ENCODE measurements around the gene MDC1. TPM values are rescaled to one million over a fixed set of nuclear protein-coding genes. Genes with fewer than 3 reads are reported as not detected.
A peak's percentile ranks its signal among the peaks of the same experiment; 100 is the strongest.
"Not testable (repeated sequence)": the region's sequence is repeated elsewhere in the genome, so short reads cannot be mapped to it uniquely, and the experiment has no call there.

MDC1 gene
- total RNA-seq, 1 donor from 2014 or later: 96.6 TPM

DNA sequence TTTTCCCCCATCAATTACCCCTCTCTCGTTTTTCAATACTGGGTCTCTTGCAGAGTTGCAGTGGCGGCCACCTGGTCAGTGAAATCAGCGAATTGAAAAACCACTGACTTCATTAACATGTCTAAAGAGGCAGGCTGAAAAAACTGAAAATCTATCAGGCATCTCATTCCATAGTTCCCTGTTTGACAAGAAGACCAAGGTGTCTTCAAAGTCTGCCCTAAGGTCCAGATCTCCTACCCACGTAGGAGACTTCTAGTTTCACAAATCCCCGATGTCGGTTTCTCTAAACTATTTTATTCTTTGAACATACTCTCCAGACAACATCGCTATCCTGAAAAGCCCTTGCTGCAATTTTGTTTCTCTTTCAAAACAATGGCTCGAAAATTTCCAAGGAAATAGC is 2.3 kb upstream of the MDC1 start:
- H3K4me3 Mint-ChIP-seq (ENCODE audit: low read depth): peak overlapping the region; percentile 93
- intact Hi-C loops (cut with micrococcal nuclease): loop anchor here (5.0 kb wide), 1 partner anchor 147 kb away; the partner anchor contains the start of gene ABCF1
- H3K9me3 Mint-ChIP-seq: no peaks in the 10 kb centered on the region
- H3K4me1 Mint-ChIP-seq (ENCODE audit: low read depth): peaks cover 49% of the 10 kb centered on the region
- H3K36me3 Mint-ChIP-seq (ENCODE audit: low read depth): peaks cover 69% of the 10 kb centered on the region
- peak overlapping the region; percentile 97 for H3K27ac Mint-ChIP-seq
- H3K27me3 Mint-ChIP-seq (ENCODE audit: low read depth): no peaks in the 10 kb centered on the region
- DNase-seq (ENCODE audit: low spot score): no peak

DNA sequence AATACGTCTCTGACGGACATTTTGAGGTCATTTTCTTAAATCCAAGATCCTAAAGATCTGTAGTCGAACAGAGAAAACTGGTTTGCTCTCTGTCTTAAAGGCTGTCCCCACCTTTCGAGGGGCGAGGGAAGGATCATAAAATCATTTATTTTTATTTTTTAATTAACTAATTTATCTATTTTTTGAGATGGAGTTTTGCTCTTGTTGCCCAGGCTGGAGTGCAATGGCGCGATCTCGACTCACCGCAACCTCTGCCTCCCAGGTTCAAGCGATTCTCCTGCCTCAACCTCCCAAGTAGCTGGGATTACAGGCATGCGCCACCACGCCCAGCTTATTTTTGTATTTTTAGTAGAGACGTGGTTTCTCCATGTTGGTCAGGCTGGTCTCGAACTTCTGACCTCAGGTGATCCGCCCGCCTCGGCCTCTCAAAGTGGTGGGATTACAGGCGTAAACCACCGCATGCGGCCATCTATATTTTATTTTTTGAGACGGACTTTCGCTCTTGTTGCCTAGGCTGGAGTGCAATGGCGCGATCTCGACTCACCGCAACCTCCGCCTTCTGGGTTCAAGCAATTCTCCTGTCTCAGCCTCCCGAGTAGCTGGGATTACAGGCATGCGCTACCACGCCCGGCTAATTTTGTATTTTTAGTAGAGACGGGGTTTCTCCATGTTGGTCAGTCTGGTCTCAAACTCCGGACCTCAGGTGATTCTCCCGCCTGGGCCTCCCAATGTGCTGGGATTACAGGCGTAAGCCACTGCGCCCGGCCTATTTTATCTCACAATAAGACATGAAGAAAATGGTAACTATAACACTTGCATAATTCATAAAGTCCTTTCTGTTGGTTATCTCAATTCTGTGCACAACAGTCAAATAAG is 1.0 kb upstream of the MDC1 start:
- Mint-ChIP-seq H3K36me3 (ENCODE audit: low read depth) (peaks cover 68% of the 10 kb centered on the region), H3K27ac (peak overlapping the region; percentile 95), H3K4me1 (ENCODE audit: low read depth) (peaks cover 42% of the 10 kb centered on the region), H3K4me3 (ENCODE audit: low read depth) (peak overlapping the region; percentile 95)
- DNase-seq (ENCODE audit: low spot score); H3K27me3 Mint-ChIP-seq (ENCODE audit: low read depth); H3K9me3 Mint-ChIP-seq: not testable (repeated sequence)
- intact Hi-C loops (cut with micrococcal nuclease): loop anchor here (1.0 to 5.0 kb wide), 5 partner anchors 31 to 146 kb away; partner anchors contain the start of genes ABCF1, C6orf136, MRPS18B and PPP1R10

DNA sequence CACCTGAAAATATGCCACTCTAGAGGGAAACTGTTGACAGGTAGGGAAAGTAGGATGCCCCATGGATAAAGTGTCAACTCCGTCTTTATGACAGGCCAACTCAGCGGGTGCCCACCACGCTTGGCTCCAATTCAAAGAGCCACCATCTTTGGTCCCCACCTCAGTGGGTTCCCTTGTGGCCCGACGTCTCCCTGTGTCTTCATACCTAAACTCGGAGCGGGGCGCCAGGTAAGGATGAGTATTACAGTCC is 277 bp downstream of the MDC1 start:
- H3K27me3 Mint-ChIP-seq (ENCODE audit: low read depth): no peaks in the 10 kb centered on the region
- peaks cover 48% of the 10 kb centered on the region for H3K4me1 Mint-ChIP-seq (ENCODE audit: low read depth)
- no peak for DNase-seq (ENCODE audit: low spot score)
- no peaks in the 10 kb centered on the region for H3K9me3 Mint-ChIP-seq
- peaks cover 68% of the 10 kb centered on the region for H3K36me3 Mint-ChIP-seq (ENCODE audit: low read depth)
- intact Hi-C loops (cut with micrococcal nuclease): loop anchor here (1.0 to 5.0 kb wide), 5 partner anchors 30 to 145 kb away; partner anchors contain the start of genes ABCF1, C6orf136, MRPS18B and PPP1R10
- H3K27ac Mint-ChIP-seq: peak overlapping the region; percentile 98
- peak overlapping the region; percentile 95 for H3K4me3 Mint-ChIP-seq (ENCODE audit: low read depth)

DNA sequence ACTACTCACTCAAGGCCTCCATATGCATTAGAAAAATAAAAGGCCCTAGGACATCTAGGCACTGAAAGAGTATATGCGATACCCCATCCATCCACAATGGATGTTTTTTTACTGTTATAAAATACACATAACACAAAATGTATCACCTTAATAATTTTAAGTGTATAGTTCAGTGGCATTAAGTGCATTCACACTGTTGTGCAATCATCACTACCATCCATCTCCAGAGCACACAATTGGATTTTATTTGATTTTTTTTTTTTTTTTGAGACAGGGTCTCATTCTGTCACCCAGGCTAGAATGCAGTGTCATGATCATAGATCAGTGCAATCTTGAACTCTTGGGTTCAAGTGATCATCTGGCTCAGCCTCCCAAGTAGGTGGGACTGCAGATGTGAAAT is 2.8 kb downstream of the MDC1 start:
- Mint-ChIP-seq H3K27ac (no peak overlapping the region), H3K36me3 (ENCODE audit: low read depth) (peaks cover 71% of the 10 kb centered on the region), H3K4me1 (ENCODE audit: low read depth) (peaks cover 52% of the 10 kb centered on the region), H3K27me3 (ENCODE audit: low read depth) (no peaks in the 10 kb centered on the region), H3K4me3 (ENCODE audit: low read depth) (no peak overlapping the region), H3K9me3 (no peaks in the 10 kb centered on the region)
- intact Hi-C loops (cut with micrococcal nuclease): no loop called here
- no peak for DNase-seq (ENCODE audit: low spot score)

DNA sequence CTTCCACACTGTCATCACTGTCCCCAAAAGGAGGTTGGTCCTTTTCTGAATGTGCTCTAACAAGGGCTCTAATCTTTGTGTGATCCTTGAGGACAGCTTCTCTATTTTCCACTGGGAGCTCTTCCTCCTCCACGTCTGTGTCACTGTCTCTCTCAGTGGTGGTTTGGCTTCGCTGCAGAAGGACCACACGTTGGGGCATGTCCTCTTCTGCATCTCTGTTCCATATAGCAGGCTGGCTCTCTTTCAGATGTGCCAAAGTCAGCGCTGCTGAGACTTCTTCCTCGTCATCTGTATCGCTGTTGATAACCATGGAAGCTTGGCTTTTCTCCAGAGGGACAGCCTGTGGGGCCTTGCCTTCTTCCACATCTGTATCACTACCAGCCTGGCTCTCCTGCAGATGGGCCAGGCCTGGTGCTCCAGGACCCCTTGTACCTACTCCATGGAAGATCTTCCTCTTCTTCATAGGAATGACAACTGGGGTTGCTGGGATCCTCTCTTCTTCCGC is 4.6 kb downstream of the MDC1 start:
- Mint-ChIP-seq H3K4me3 (ENCODE audit: low read depth) (peak overlapping the region; percentile 7), H3K36me3 (ENCODE audit: low read depth) (peaks cover 78% of the 10 kb centered on the region), H3K27me3 (ENCODE audit: low read depth) (no peaks in the 10 kb centered on the region), H3K27ac (peak overlapping the region; percentile 44), H3K4me1 (ENCODE audit: low read depth) (peaks cover 43% of the 10 kb centered on the region), H3K9me3 (no peaks in the 10 kb centered on the region)
- intact Hi-C loops (cut with micrococcal nuclease): no loop called here
- DNase-seq (ENCODE audit: low spot score): no peak

DNA sequence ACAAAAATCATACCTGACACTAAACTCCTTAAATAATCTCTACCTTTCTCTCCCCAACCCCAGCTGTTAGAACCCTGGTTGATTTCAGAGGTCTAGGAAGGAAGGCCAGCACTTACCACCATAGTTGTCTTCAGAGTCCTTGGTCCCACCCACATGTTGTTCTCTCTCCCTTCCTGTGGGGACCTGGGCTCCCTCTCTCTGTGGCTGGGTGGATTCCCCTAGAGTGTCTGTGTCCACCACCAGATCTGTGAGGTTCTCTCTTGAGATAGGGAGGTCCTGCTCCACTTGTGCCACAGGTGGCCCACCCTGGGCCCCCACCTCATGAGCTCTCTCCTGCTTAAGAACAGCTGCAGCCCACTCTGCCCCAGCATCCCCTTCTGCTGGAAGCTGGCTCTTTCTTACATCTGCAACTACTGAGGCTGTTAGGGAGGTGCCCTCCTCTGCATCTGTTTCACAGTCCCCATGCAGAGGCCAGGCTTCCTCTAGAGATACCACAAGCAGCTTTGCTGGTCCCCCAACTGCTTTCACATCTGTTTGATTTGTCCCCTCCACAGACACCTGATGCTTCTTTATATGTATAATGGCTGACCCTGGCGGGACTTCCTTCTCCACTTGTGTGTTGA is 5.2 kb downstream of the MDC1 start:
- Mint-ChIP-seq H3K27me3 (ENCODE audit: low read depth) (no peaks in the 10 kb centered on the region), H3K9me3 (no peaks in the 10 kb centered on the region), H3K36me3 (ENCODE audit: low read depth) (peaks cover 79% of the 10 kb centered on the region), H3K27ac (peak overlapping the region; percentile 44), H3K4me1 (ENCODE audit: low read depth) (peaks cover 43% of the 10 kb centered on the region), H3K4me3 (ENCODE audit: low read depth) (peak overlapping the region; percentile 7)
- no peak for DNase-seq (ENCODE audit: low spot score)
- intact Hi-C loops (cut with micrococcal nuclease): no loop called here

DNA sequence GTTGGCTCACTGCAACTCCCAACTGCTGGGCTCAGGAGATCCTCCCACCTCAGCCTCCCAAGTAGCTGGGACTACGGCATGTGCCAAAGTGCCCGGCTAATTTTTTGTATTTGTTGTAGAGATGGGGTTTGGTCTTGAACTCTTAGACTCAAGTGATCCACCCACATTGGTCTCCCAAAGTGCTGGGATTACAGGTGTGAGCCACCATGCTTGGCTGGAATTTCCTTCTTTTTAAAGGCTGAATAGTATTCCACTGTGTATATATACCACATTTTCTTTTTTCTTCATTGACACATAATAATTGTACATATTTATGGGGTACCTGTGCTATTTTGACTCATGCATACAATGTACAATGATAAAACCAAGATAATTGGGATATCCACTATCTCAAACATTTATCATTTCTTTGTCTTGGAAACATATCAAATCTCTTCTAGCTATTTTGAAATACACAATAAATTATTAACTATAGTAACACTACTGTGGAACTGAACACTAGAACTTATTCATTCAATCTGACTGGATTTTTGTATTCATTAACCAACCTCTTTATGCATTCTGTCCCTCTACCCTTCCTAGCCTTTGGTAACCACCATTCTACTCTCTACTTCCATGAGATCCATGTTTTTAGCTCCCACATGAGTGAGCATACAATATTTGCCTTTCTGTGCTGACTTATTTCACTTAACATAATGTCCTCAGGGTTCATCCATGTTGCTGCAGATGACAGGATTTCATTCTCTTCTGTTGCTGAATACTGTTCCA is 7.8 kb downstream of the MDC1 start:
- H3K27me3 Mint-ChIP-seq (ENCODE audit: low read depth): no peaks in the 10 kb centered on the region

DNA sequence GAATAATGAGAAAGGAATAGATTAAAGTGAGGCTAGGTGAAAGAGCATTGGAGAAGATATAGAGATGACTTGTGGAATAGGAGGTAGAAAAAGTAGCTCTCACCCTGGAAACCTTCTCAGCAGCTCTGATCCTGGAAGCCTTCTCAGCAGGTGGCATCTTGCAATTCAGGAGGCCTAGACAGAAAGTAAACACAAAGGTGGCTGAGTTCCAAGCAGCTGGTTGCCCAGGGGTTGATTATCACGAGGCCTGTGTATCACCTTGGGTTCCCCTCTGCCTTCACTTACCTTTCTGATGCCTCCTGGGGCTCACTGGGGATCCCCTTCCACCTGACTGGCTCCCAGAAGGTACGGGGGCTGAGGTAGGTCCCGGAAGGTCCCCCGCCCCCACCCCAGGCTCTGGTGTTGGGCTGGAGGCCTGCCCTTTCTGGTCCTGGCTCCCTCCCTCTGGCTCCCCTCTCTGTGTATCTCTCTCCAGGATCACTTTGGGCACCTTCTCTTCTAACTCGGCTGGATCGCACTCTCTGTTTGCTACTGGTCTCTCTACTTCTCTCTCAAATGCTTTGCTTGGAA is 9.7 kb downstream of the MDC1 start:
- peak overlapping the region; percentile 36 for H3K27ac Mint-ChIP-seq
- DNase-seq (ENCODE audit: low spot score): no peak
- no peaks in the 10 kb centered on the region for H3K9me3 Mint-ChIP-seq
- peaks cover 77% of the 10 kb centered on the region for H3K36me3 Mint-ChIP-seq (ENCODE audit: low read depth)
- intact Hi-C loops (cut with micrococcal nuclease): no loop called here
- no peak overlapping the region for H3K4me3 Mint-ChIP-seq (ENCODE audit: low read depth)
- H3K27me3 Mint-ChIP-seq (ENCODE audit: low read depth): no peaks in the 10 kb centered on the region
- peaks cover 16% of the 10 kb centered on the region for H3K4me1 Mint-ChIP-seq (ENCODE audit: low read depth)

More for the DNA sequence above, 7.8 kb downstream of the MDC1 start:
- peaks cover 77% of the 10 kb centered on the region for H3K36me3 Mint-ChIP-seq (ENCODE audit: low read depth)
- intact Hi-C loops (cut with micrococcal nuclease): no loop called here
- no peaks in the 10 kb centered on the region for H3K9me3 Mint-ChIP-seq
- no peak overlapping the region for H3K27ac Mint-ChIP-seq
- H3K4me1 Mint-ChIP-seq (ENCODE audit: low read depth): peaks cover 26% of the 10 kb centered on the region
- DNase-seq (ENCODE audit: low spot score): no peak
- no peak overlapping the region for H3K4me3 Mint-ChIP-seq (ENCODE audit: low read depth)

DNA sequence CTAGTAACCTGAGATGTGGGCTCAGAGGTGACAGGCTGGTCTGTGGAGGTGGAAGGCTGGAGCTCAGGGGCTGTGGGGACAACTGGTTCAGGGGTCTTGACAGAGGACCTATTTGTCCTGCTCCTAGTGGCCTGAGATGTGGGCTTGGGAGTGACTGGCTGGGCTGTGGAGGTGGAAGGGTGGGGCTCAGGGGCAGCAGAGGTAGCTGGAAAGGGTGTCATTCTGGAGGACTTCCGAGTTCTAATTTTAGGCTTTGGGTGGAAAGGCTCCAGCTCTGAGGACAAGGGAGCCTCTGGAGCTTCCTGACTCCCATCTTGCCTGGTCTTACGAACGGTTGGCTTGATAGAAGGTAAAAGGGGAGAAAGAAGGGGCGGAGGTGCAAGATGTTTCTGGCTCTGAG is 11.5 kb downstream of the MDC1 start:
- Mint-ChIP-seq H3K4me3 (ENCODE audit: low read depth) (no peak overlapping the region), H3K9me3 (no peaks in the 10 kb centered on the region), H3K27me3 (ENCODE audit: low read depth) (no peaks in the 10 kb centered on the region), H3K36me3 (ENCODE audit: low read depth) (peaks cover 68% of the 10 kb centered on the region), H3K4me1 (ENCODE audit: low read depth) (peaks cover 2% of the 10 kb centered on the region), H3K27ac (no peak overlapping the region)
- intact Hi-C loops (cut with micrococcal nuclease): no loop called here
- DNase-seq (ENCODE audit: low spot score): no peak

DNA sequence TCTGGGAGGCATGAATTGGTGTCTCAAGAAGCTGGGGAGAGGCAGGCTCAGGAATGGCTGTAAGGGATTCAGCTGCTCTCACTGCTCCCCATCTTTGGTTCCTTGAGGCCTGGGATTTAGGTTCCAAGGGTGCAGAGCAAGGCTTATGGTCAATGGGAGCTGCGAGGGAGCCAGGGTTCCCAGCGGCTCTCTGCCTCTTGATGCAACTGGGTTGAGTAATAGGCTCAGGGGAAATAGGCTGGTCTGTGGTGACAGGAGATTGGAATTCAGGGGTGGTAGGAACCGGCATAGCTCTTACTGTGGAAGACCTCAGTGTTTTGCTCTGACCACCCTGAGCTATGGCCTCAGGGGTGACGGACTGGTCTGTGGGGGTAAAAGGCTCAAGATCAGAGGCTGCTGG is 13.3 kb downstream of the MDC1 start:
- intact Hi-C loops (cut with micrococcal nuclease): no loop called here
- Mint-ChIP-seq H3K27ac (no peak overlapping the region), H3K9me3 (no peaks in the 10 kb centered on the region), H3K4me1 (ENCODE audit: low read depth) (peaks cover 2% of the 10 kb centered on the region), H3K4me3 (ENCODE audit: low read depth) (no peak overlapping the region), H3K36me3 (ENCODE audit: low read depth) (peaks cover 69% of the 10 kb centered on the region), H3K27me3 (ENCODE audit: low read depth) (no peaks in the 10 kb centered on the region)
- no peak for DNase-seq (ENCODE audit: low spot score)

DNA sequence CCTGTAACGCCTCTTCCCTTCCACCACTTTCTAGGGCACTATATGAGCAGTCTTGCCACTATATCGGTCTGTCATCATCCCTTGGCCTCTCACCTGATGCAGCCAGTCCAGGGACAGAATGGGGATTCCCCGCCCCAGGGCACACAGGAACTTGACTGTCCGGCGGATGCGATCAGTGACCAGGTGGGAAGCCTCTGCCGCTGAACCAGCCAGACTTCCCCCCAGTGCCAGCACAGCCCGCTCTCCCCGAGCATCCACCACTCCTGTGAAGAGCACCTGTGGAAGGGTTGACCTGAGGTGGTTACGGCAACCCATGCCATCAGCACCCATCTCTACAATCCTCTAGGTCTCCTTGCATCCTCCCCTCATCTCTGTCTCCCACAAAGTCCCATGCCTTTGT is 14.1 kb downstream of the MDC1 start:
- Mint-ChIP-seq H3K9me3 (no peaks in the 10 kb centered on the region), H3K4me1 (ENCODE audit: low read depth) (peaks cover 2% of the 10 kb centered on the region), H3K27ac (no peak overlapping the region), H3K4me3 (ENCODE audit: low read depth) (no peak overlapping the region), H3K27me3 (ENCODE audit: low read depth) (no peaks in the 10 kb centered on the region), H3K36me3 (ENCODE audit: low read depth) (peaks cover 66% of the 10 kb centered on the region)
- no peak for DNase-seq (ENCODE audit: low spot score)
- intact Hi-C loops (cut with micrococcal nuclease): no loop called here

DNA sequence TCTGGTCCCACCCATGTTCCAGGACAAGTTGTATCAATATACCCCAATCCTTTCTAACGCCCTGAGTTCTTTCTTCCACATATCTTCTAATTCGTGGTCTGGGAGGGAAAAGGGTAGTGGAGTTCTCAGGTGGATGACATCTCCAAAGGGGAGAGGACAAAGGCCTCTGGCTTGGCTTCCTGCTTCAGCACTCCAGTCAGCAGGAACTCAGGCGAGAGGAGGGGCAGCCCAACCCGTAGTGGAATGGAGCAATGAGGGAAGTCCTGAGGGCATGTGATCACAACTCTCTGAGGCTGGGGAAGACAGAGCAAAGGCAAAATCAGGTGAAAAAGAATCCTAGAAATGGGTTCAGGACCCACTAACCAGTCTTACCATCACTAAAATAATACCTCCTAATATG is 16.7 kb downstream of the MDC1 start:
- no peak for DNase-seq (ENCODE audit: low spot score)
- no peak overlapping the region for H3K4me3 Mint-ChIP-seq (ENCODE audit: low read depth)
- H3K9me3 Mint-ChIP-seq: no peaks in the 10 kb centered on the region
- no peak overlapping the region for H3K27ac Mint-ChIP-seq
- H3K27me3 Mint-ChIP-seq (ENCODE audit: low read depth): no peaks in the 10 kb centered on the region
- H3K36me3 Mint-ChIP-seq (ENCODE audit: low read depth): peaks cover 48% of the 10 kb centered on the region
- peaks cover 1% of the 10 kb centered on the region for H3K4me1 Mint-ChIP-seq (ENCODE audit: low read depth)
- intact Hi-C loops (cut with micrococcal nuclease): no loop called here
